T-helper 1 cell (primary cell): ENCODE data around the gene PIM3.
A peak's percentile ranks its signal among the peaks of the same experiment; 100 is the strongest.

Experiments
- DNase-seq, 5 donors: peaks; one replicate each; pipeline ENCODE4 v3.0.0-alpha.2; 2012 to 2020
- total RNA-seq, 4 donors: gene quantifications; one replicate each; lab custom pipeline; 2026; lab: John Stamatoyannopoulos, UW

The PIM3 gene
- 104 to 475 (median 125) reads per million in 4 donors for total RNA-seq

- peak; percentile 83 to 97 (median 87) for DNase-seq
Observed at GRCh38 chr22:49960159-49961004, at the start of gene PIM3. TSS of gene PIM3 (plus strand) at chr22:49960772. CDS start at chr22:49960948, 176 bp downstream.

GRCh38 chr22:49911881-49912625 lies 48.5 kb upstream of the PIM3 start:
- no peak for DNase-seq

GRCh38 chr22:49913026-49913425 lies 47.5 kb upstream of the PIM3 start:
- DNase-seq: no peak

- no peak for DNase-seq
Observed at GRCh38 chr22:49913446-49913845, 47.1 kb upstream of the PIM3 start.

- no peak for DNase-seq
Observed at GRCh38 chr22:49914256-49914655, 46.3 kb upstream of the PIM3 start.

- no peak for DNase-seq
Observed at GRCh38 chr22:49915610-49916009, 45.0 kb upstream of the PIM3 start.

- DNase-seq: no peak
Observed at GRCh38 chr22:49916831-49917230, 43.7 kb upstream of the PIM3 start.

- DNase-seq: peak; percentile 94 to 97 (median 95)
Observed at GRCh38 chr22:49917974-49918910, 42.3 kb upstream of the PIM3 start, which contains the start of the genes ALG12 and CRELD2. TSS of gene ALG12 (minus strand) at chr22:49918438. CDS start at chr22:49913765, 4,673 bp downstream. TSS of gene CRELD2 (plus strand) at chr22:49918634. CDS start at chr22:49918770, 136 bp downstream.

- no peak for DNase-seq
Observed at GRCh38 chr22:49918911-49919881, 41.4 kb upstream of the PIM3 start.

- no peak for DNase-seq
Observed at GRCh38 chr22:49920859-49921258, 39.7 kb upstream of the PIM3 start.

GRCh38 chr22:49921508-49922278 lies 38.9 kb upstream of the PIM3 start:
- no peak for DNase-seq

- no peak for DNase-seq
Observed at GRCh38 chr22:49922484-49922883, 38.1 kb upstream of the PIM3 start.

- no peak for DNase-seq
Observed at GRCh38 chr22:49922926-49923325, 37.6 kb upstream of the PIM3 start.

- DNase-seq: peak in 1 of 5 donors; percentile 33
Observed at GRCh38 chr22:49923445-49923844, 37.1 kb upstream of the PIM3 start.

GRCh38 chr22:49924113-49924833 lies 36.3 kb upstream of the PIM3 start:
- DNase-seq: no peak

- peak; percentile 57 to 77 (median 75) for DNase-seq
Observed at GRCh38 chr22:49925525-49926128, 34.9 kb upstream of the PIM3 start.

- DNase-seq: no peak
Observed at GRCh38 chr22:49926916-49927315, 33.7 kb upstream of the PIM3 start.

- DNase-seq: no peak
Observed at GRCh38 chr22:49927483-49928184, 32.9 kb upstream of the PIM3 start.

- DNase-seq: no peak
Observed at GRCh38 chr22:49928185-49928495, 32.4 kb upstream of the PIM3 start.
